Esophagus squamous epithelium (tissue), 4 donors: Measurements from ENCODE around the gene KSR2.

ENCODE experiments used
- POLR2A ChIP-seq, 4 donors: fragments of 450-650 bp; IDR thresholded peaks; one replicate each; pipeline ENCODE4 v1.6.1; 2017; ENCODE audit warnings: antibody characterized with exemption in 4 of 4, mild to moderate bottlenecking in 4 of 4, moderate library complexity in 3 of 4
- TF ChIP-seq, protein P1 (sequence below), 6 experiments: fragments of 450-650 bp in 4 of 6; fragments of 200-600 bp in 2 of 6; sonication (generic) in 2 of 6; IDR thresholded peaks; one replicate each; pipeline ENCODE4 v1.5.1; 2016 to 2019; ENCODE audit warnings: antibody characterized with exemption in 6 of 6, mild to moderate bottlenecking in 4 of 6, moderate library complexity in 4 of 6

DNA sequence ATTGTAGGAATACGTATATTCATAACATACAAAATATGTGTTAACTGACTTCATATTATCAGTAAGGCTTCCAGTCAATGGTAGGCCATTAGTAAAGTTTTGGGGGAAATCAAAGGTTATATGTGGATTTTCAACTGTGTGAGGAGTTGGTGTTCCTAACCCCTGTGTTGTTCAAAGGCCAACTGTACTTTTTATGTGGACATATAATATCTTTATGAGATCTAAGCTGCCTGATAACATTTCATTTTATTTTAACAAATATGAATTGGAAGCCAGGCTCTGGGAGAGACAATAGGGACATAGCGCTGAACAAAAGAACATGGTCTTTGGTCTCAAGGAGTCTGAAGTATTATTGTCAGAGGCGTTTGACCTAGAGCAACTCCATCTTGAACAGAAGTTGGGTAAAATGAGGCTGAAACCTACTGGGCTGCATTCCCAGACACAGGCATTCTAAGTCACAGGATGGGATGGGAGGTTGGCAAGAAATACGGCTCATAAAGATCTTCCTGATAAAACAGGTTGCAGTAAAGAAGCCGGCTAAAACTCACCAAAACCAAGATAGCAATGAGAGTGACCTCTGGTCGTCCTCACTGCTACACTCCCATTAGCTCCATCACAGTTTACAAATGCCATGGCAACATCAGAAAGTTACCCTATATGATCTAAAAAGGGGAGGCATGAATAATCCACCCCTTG is 147.2 kb downstream of the KSR2 start:
- TF ChIP-seq, protein P1, sequence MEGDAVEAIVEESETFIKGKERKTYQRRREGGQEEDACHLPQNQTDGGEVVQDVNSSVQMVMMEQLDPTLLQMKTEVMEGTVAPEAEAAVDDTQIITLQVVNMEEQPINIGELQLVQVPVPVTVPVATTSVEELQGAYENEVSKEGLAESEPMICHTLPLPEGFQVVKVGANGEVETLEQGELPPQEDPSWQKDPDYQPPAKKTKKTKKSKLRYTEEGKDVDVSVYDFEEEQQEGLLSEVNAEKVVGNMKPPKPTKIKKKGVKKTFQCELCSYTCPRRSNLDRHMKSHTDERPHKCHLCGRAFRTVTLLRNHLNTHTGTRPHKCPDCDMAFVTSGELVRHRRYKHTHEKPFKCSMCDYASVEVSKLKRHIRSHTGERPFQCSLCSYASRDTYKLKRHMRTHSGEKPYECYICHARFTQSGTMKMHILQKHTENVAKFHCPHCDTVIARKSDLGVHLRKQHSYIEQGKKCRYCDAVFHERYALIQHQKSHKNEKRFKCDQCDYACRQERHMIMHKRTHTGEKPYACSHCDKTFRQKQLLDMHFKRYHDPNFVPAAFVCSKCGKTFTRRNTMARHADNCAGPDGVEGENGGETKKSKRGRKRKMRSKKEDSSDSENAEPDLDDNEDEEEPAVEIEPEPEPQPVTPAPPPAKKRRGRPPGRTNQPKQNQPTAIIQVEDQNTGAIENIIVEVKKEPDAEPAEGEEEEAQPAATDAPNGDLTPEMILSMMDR (IDR thresholded peaks at IDR 0.05): no peak
- TF ChIP-seq POLR2A (IDR thresholded peaks at IDR 0.05): no peak
